WTC11 (cell line): ENCODE results near the gene MTA1. TPM values are rescaled to one million over a fixed set of nuclear protein-coding genes. Genes with fewer than 3 reads are reported as not detected.

Source experiments
- ATAC-seq: fragments of 200-7000 bp; cut with Tn5 transposase; 2 replicates; pipeline ENCODE4 v1.10.0; 2021; ENCODE audit warnings: mild to moderate bottlenecking, moderate library complexity
- CTCF ChIA-PET: fragments of 300-600 bp; sonication (Branson Sonifier 250); formaldehyde crosslinking; loops from one replicate; lab custom pipeline; 2021; ENCODE audit warnings: antibody characterized with exemption; lab: Charles Lee
- POLR2A ChIA-PET: fragments of 350-600 bp; sonication (Branson Sonifier 250); formaldehyde crosslinking; loops from one replicate; lab custom pipeline; 2021; ENCODE audit warnings: antibody characterized with exemption; lab: Charles Lee
- DNase-seq: peaks from one replicate; pipeline ENCODE4 v3.0.0; 2021; ENCODE audit warnings: low spot score
- H3K27ac Mint-ChIP-seq: 2 replicates; pipeline ENCODE4 v1.8.0; 2021; ENCODE audit warnings: mixed read lengths
- H3K27me3 Mint-ChIP-seq: 2 replicates; pipeline ENCODE4 v1.8.0; 2021; ENCODE audit warnings: low read depth, mild to moderate bottlenecking, moderate library complexity, mixed read lengths
- H3K36me3 Mint-ChIP-seq: 2 replicates; pipeline ENCODE4 v1.8.0; 2021; ENCODE audit warnings: mixed read lengths
- H3K4me1 Mint-ChIP-seq: 2 replicates; pipeline ENCODE4 v1.8.0; 2022; ENCODE audit warnings: mixed read lengths
- H3K4me3 Mint-ChIP-seq: 2 replicates; pipeline ENCODE4 v1.8.0; 2021; ENCODE audit warnings: mild to moderate bottlenecking, moderate library complexity, mixed read lengths
- H3K9me3 Mint-ChIP-seq: 2 replicates; pipeline ENCODE4 v1.8.0; 2021; ENCODE audit warnings: mixed read lengths
- AR ChIP-seq: fragments of 250-450 bp; sonication (Bioruptor Pico); IDR thresholded peaks from 2 replicates; pipeline ENCODE4 v1.9.0; 2021; ENCODE audit warnings: mild to moderate bottlenecking
- ATF1 ChIP-seq: sonication (generic); formaldehyde crosslinking; IDR thresholded peaks from 2 replicates; pipeline ENCODE4 v1.8.1; 2023; ENCODE audit warnings: mild to moderate bottlenecking, moderate library complexity, missing genetic modification reagents
- ATF6 ChIP-seq: sonication (generic); formaldehyde crosslinking; IDR thresholded peaks from 2 replicates; pipeline ENCODE4 v1.8.1; 2023; ENCODE audit warnings: mild to moderate bottlenecking, missing genetic modification reagents
- ELF4 ChIP-seq: sonication (generic); formaldehyde crosslinking; IDR thresholded peaks from 2 replicates; pipeline ENCODE4 v1.8.1; 2022; ENCODE audit warnings: low read depth, mild to moderate bottlenecking, moderate library complexity, missing genetic modification reagents
- FOXJ3 ChIP-seq: sonication (generic); formaldehyde crosslinking; IDR thresholded peaks from 2 replicates; pipeline ENCODE4 v1.9.0; 2021; ENCODE audit warnings: missing genetic modification reagents, mild to moderate bottlenecking, borderline replicate concordance
- FOXP4 ChIP-seq: sonication (generic); formaldehyde crosslinking; IDR thresholded peaks from 2 replicates; pipeline ENCODE4 v1.8.0; 2022; ENCODE audit warnings: mild to moderate bottlenecking, missing genetic modification reagents
- GABPB1 ChIP-seq: sonication (generic); formaldehyde crosslinking; IDR thresholded peaks from 2 replicates; pipeline ENCODE4 v1.8.1; 2023; ENCODE audit warnings: mild to moderate bottlenecking, missing genetic modification reagents
- GRHL2 ChIP-seq: fragments of 250-450 bp; sonication (Bioruptor Pico); IDR thresholded peaks from 2 replicates; pipeline ENCODE4 v1.8.0; 2022; ENCODE audit warnings: mild to moderate bottlenecking, moderate library complexity; ENCODE audit not compliant: insufficient replicate concordance, severe bottlenecking
- IRF2 ChIP-seq: sonication (generic); formaldehyde crosslinking; IDR thresholded peaks from 2 replicates; pipeline ENCODE4 v1.8.0; 2022; ENCODE audit warnings: low read depth, missing genetic modification reagents, borderline replicate concordance
- MAX ChIP-seq: sonication (generic); formaldehyde crosslinking; IDR thresholded peaks from 2 replicates; pipeline ENCODE4 v1.8.0; 2022; ENCODE audit warnings: mild to moderate bottlenecking, missing genetic modification reagents
- NFYB ChIP-seq: sonication (generic); formaldehyde crosslinking; conservative IDR thresholded peaks from 2 replicates; pipeline ENCODE4 v1.8.0; 2022; ENCODE audit warnings: low read depth, missing genetic modification reagents
- NR1H2 ChIP-seq: sonication (generic); formaldehyde crosslinking; IDR thresholded peaks from 2 replicates; pipeline ENCODE4 v1.9.0; 2021; ENCODE audit warnings: mild to moderate bottlenecking, moderate library complexity, missing genetic modification reagents
- NR2C2 ChIP-seq: sonication (generic); formaldehyde crosslinking; IDR thresholded peaks from 2 replicates; pipeline ENCODE4 v1.8.0; 2022; ENCODE audit warnings: mild to moderate bottlenecking, missing genetic modification reagents
- OVOL2 ChIP-seq: fragments of 250-450 bp; sonication (Bioruptor Pico); IDR thresholded peaks from 2 replicates; pipeline ENCODE4 v1.9.0; 2021; ENCODE audit warnings: mild to moderate bottlenecking, borderline replicate concordance
- ZNF121 ChIP-seq: sonication (generic); formaldehyde crosslinking; IDR thresholded peaks from 2 replicates; pipeline ENCODE4 v1.8.0; 2023; ENCODE audit warnings: missing genetic modification reagents
- ZNF396 ChIP-seq: fragments of 250-450 bp; sonication (Bioruptor Pico); IDR thresholded peaks from 2 replicates; pipeline ENCODE4 v1.8.0; 2021; ENCODE audit warnings: mild to moderate bottlenecking, moderate library complexity, borderline replicate concordance
- ZNF532 ChIP-seq: fragments of 250-450 bp; sonication (Bioruptor Pico); IDR thresholded peaks from 2 replicates; pipeline ENCODE4 v1.9.0; 2021; ENCODE audit warnings: mild to moderate bottlenecking, borderline replicate concordance
- ZNF671 ChIP-seq: fragments of 250-450 bp; sonication (Bioruptor Pico); IDR thresholded peaks from 2 replicates; pipeline ENCODE4 v1.8.0; 2021; ENCODE audit warnings: mild to moderate bottlenecking
- total RNA-seq: library from RNA; stranded (reverse); gene quantifications from 3 replicates; pipeline ENCODE4 v1.2.3, GENCODE V29; 2021
- TF ChIP-seq, protein P1 (sequence below): sonication (generic); formaldehyde crosslinking; conservative IDR thresholded peaks from 2 replicates; pipeline ENCODE4 v1.8.1; 2022; ENCODE audit warnings: mild to moderate bottlenecking, missing genetic modification reagents
- TF ChIP-seq, protein P2 (sequence below): sonication (generic); formaldehyde crosslinking; IDR thresholded peaks from 2 replicates; pipeline ENCODE4 v1.8.1; 2022; ENCODE audit warnings: low read depth, mild to moderate bottlenecking, moderate library complexity, missing genetic modification reagents, borderline replicate concordance

MTA1 gene
- total RNA-seq, 1 experiment from 2014 or later, result 279 TPM

DNA sequence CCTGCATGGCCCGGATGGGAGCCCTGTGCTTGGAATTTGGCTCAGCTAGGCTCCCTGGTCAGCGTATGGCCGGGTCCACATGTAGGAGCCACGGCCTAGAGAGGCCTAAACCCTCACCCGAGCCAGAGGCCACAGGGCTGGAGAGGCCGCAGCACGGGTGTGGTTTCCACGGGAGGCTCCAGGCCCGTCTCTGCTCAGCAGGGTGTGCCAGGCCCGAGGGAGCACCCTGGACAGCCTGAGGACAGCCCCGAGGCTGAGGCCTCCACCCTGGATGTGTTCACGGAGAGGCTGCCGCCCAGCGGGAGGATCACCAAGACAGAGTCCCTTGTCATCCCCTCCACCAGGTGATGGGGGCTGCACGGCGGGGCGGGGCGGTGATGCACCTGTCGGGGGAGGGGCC is 38.9 kb upstream of the MTA1 start:
- Mint-ChIP-seq H3K36me3 (peaks cover 19% of the 10 kb centered on the region), H3K4me1 (peaks cover 7% of the 10 kb centered on the region), H3K4me3 (no peak overlapping the region), H3K9me3 (no peaks in the 10 kb centered on the region), H3K27me3 (no peaks in the 10 kb centered on the region; the same call in 1 of the 2 replicates), H3K27ac (no peak overlapping the region)
- ATAC-seq (no peak), DNase-seq (no peak)
- TF ChIP-seq OVOL2 (CRISPR knock-in tag) (no peak), ZNF671 (CRISPR knock-in tag) (no peak), GABPB1 (CRISPR knock-in tag) (no peak), IRF2 (CRISPR knock-in tag) (no peak), ELF4 (no peak), NR1H2 (CRISPR knock-in tag) (no peak), ZNF532 (no peak), ATF6 (CRISPR knock-in tag) (no peak), ZNF121 (CRISPR knock-in tag) (no peak), MAX (CRISPR knock-in tag) (no peak), NFYB (CRISPR knock-in tag) (no peak), GRHL2 (CRISPR knock-in tag) (no peak), FOXP4 (CRISPR knock-in tag) (no peak), AR (CRISPR knock-in tag) (no peak), ATF1 (no peak), FOXJ3 (CRISPR knock-in tag) (no peak), NR2C2 (CRISPR knock-in tag) (no peak), ZNF396 (no peak)
- TF ChIP-seq, protein P1, sequence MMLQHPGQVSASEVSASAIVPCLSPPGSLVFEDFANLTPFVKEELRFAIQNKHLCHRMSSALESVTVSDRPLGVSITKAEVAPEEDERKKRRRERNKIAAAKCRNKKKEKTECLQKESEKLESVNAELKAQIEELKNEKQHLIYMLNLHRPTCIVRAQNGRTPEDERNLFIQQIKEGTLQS (CRISPR knock-in tag), result no peak
- TF ChIP-seq, protein P2, sequence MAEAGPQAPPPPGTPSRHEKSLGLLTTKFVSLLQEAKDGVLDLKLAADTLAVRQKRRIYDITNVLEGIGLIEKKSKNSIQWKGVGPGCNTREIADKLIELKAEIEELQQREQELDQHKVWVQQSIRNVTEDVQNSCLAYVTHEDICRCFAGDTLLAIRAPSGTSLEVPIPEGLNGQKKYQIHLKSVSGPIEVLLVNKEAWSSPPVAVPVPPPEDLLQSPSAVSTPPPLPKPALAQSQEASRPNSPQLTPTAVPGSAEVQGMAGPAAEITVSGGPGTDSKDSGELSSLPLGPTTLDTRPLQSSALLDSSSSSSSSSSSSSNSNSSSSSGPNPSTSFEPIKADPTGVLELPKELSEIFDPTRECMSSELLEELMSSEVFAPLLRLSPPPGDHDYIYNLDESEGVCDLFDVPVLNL (CRISPR knock-in tag), result no peak
- CTCF ChIA-PET, result interaction anchor here (0.8 kb wide), 1 partner anchor 10 kb away, joined by 3 read pairs; no protein-coding TSS in a partner anchor
- POLR2A ChIA-PET, result no interaction called here
